ENCODE measurements around the gene TNIK.
"Not testable (repeated sequence)": the region's sequence is repeated elsewhere in the genome, so short reads cannot be mapped to it uniquely, and the experiment has no call there.

TNIK gene

DNA sequence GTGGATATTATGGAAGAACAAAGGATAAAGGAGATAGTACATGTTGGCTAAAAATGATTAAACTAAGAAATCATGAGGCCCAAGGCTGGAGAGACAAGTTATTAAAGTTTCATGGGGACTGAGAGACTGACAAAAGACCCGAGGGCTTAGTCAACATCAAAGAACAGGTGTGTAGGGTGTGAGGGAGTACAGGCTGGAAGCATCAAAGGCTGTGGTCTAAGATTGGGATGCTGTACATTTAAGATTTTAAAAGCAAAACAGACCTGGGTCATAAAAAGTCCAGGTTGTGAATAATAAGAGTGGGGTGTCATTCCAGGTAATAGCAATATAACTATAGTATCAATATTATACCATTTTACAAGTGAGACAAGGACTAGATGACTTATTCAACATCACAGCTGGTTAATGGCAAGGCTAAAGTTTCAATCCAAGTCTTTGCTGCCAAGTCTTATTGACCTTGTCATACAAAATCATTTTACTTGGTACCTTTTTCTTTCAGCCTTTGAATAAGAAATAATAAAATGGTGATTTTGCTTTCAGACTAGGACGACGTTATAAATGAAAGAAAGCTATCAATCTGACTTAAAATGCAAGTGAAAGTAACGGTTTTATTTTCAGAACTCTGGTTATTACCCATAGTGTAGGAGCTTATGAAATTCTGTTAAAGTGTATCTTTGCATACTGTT is 211.6 kb downstream of the TNIK start:
- no peak for DNase-seq

DNA sequence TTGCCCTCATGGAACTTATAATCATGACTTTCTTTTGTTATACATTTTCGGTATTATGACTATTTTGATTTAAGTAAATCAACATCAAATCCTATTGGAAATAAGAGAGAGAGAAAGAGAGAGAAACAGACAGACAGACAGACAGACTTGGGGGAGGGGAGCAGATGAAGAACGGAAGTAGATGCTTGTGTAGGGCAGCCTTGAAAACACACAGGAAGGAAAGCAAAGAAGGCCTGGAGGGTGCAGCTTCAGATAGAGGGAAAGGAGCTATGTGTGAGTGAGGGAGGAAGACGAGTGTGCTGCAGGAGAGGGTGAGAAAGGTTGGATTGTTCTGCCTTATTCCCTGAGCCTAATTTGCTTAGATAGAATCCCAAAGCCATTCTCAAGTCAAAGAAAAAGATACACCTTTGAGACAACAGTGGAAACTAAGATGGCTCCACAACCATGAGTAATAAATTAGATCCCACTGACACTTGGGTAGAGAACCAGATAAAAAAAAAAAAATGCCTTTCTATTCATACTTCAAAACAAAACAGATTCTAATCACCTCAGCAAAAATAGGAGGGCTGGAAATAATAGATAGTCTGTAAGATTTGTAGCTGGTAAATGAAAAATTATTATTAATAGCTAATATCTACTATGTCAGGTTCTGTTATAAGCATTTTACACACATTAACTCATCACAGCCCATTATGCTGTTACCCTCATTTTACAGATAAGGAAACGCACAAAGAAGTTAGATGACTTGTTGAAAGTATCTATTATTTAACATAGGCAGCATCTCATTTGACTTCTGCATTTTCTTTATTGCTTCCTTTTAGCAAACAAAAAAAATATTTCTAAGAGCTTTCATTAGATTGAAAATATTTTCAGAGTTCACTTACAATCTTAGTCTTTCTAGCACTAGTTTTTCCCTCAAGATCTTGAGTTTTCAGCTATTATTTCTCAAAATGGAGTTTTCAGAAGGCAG is 214.1 kb downstream of the TNIK start:
- no peak for DNase-seq

DNA sequence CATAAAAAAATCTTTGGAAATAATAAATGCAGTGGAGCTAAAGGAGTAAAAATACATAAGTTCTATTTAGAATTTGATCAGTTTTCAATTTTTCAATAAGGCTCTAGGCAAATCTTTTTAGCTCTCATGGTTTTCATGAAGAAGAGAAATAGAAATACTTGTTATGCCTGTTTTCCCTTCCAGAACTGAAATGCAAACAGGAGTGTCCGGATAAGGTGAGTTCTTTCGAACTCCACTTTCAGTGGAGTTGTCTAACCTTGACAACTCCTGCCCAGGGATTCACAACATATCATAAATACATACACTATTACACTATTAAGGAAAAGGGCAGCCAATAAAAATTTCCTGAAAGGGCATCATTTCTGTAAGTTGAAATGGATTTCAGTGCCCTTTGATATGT is 217.3 kb downstream of the TNIK start:
- no peak for DNase-seq

DNA sequence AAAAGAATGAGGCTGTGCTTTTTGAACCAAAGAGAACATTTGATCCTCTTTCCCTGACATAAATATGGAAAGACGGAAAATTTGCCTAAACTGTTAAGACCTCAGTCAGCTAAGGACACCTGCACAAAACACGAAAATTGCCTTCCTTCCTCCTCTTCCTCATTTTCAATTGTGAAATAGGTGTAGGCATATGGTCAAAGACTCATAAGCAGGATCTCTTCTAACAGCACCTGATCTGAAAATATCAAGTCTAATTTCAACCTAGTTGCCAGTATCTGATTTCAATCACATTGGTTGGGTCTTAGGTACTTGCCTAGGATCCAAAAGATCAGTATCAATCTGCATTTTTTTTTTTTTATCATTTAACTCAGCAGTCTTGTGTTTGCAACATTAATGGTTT is 218.0 kb downstream of the TNIK start:
- DNase-seq = no peak

DNA sequence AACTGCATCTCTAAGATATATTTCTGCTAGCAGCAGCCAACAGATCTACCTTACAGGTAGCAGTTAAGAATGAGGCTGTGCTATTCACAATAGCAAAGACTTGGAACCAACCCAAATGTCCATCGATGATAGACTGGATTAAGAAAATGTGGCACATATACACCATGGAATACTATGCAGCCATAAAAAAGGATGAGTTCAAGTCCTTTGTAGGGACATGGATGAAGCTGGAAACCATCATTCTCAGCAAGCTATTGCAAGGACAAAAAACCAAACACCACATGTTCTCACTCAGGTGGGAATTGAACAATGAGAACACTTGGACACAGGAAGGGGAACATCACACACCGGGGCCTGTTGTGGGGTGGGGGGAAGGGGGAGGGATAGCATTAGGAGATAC is 218.6 kb downstream of the TNIK start:
- DNase-seq = not testable (repeated sequence)

DNA sequence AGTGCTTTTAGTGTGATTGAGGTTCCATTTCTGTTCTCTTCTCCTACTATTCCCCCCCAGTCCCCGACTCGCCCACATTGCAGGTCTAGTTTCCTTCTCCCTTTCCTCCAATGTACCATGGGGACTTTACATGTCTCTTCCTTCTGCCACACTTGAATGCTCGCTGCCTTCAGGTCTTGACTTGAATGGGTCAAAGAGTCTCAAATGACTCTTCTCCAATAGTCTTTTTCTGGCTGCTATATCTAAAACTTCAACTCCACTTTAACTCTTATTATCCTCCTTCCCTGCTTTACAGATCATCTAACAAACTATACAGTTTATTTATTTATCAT is 219.7 kb downstream of the TNIK start:
- no peak for DNase-seq

DNA sequence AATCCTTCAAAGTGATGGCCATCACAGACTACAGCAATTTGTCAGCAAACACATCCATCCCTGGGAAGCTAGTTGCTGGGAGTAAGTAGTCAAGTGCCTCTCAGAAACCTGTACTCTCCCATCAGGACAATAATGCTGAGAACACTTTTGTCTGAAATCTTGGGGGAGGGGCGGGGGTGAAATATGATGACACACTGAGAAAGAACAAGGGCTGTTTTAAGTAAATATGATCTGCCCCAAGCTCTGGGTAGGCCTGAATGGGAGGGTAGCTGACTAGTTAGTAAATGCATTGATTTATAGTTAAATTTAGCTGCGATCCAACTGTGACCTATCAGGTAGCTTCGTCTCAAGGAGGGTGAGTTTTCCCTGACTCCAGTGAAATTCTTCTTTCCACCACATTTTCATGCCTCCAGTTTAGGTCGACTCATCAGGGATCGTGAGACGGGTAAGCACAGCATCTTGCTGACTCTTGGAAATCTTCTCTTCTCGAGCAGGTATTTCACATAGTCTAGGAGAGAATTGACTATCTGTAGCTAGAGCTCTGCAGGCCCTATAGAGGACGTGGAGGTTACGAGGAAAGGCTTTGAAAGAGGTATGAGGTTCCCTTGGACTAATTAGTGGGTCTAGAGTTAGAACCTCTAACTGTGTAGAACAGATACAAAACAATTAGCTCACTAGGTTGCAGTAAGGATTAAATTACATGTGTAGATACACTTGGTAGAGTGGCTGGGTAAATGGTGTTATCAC is 220.3 kb downstream of the TNIK start:
- no peak for DNase-seq

DNA sequence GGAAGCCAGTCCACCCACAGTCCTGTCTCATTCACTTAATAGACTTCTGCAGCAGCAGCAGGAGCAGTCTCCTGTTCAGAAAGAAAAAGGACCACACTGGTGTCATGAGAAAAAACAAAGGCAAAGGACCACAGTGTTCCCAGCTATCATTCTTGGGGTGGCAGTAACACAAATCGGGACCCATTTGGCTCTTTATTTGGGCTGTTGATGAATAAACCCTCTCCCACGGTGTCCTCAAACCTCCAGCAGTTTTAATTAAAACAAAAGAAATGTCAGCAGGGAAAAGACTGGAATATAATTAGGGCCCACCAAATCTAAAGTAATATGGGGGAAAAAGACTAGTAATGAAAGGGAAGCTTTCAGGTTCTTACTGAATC is 223.2 kb downstream of the TNIK start:
- no peak for DNase-seq

DNA sequence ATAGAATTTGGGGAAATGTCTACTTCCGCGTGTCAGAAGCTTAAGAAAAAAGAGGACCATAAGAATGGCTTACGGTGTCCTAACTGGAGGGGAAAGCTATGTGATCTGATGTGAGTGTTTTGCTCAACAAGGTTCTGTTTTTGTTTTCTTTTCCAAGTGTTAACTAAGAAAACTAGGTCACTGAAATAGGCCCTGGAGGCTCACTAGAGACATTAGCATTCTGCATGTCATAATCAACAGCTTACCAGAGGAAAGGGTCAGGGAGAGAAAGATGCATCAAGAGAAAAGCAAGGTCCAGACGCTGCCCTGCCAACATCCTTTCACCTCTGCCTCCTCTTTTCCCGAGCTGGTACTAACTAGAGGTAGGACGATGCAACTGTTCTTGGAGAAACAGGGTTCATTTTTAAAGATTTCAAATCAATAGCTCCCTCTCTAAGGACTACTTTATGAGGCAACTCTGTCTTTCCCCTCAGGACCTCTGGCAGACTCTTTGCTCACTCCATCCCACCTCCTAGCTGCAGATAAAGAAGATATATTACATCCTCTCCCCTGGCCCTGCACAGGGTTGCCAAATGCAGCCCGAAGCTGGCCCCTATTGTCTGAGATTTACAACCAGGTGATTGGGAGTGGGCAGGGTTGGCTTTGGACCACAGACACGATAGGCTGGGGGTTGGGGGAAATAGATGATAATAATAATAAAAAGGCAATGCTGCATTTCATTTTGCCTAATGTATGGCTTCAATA is 223.8 kb downstream of the TNIK start:
- peak; percentile 41 for DNase-seq

DNA sequence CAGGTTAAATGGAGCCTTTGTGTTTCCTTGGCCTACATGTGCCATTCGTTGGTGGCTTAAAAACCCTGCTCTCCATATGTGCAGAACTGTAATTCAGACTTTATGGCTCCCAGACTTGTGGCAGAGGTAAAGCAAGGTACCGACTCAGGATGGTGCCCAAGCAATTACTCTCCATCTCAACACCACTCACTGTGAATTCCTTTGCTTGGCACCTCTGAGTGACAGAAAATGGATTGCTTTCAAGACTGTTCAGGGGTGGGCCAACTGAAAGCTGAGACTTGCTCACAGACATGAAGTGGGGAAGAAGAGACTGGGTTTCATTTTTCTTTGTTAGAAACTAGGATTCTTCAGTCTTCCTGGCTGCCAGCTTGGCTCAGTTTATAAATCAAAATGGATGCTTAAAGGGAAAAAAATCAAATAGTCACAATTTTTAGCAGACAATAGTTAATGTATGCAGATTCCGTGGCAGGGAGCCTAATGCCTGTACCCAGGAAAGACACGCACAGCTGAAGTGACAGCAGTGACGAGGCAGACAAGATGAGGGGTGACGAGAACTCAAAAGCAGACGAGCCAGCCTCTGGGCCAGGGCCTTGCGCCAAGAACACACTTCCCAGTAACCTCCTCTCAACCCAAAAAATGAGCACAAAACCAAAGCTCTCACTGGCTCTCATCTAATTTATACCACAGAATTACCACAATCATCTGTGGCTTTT is 225.8 kb downstream of the TNIK start:
- no peak for DNase-seq

DNA sequence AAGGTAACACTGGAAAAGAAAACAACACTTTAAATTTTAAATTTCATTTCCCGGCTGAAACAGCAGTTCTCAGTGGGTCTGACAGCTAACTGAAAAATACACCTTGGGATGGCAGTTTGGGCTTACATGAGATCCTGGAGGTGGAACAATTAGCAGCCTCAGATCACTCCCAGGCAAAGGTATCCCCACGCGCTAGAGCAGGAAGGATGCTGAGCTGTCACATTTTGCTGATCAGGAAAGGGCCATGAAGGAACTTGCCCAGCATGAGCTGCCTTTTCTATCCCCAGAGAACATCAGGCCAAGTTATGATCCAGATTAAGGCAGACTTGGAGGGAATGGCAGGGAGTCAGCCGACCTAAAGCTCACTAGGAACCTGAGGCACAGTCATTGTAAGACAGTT is 228.8 kb downstream of the TNIK start:
- DNase-seq = no peak

DNA sequence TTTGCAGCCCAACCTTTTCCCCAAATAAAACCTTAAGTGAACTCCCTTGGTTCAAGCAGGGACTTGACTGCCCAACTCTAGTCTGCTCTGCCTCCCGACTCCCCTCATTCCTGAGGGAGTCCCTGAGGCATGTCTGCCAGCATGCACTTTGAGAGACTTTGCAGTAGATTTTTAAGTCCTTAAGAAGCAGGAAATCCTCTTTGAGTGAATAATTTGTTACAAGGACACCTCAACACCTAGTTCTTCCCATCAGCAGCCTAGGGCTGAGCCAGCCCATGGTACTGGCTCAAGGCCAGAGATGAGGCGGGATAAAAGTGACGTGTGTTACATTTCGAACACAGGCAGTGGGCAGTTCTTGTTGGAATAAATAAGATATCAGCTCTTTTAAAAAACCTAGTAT is 229.3 kb downstream of the TNIK start:
- DNase-seq = peak; percentile 4

DNA sequence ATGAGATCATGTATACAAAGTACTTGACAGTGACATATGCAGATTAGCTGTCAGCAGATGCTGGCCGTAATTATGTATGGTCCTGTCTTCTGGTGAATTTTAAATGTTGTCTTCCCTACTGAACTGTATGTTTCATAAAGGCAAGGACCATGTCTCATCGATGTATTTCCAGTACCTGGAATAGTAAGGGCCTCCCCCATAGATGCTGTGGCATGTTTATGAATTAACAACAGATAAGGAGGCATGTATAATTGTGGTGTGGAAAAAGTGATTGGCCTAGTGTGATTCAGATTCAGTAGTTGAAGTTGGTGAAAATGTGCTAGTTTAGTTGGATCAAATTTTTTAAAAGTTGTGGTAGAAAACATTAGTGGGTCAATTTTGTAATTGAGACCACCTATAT is 231.0 kb downstream of the TNIK start:
- DNase-seq = no peak

DNA sequence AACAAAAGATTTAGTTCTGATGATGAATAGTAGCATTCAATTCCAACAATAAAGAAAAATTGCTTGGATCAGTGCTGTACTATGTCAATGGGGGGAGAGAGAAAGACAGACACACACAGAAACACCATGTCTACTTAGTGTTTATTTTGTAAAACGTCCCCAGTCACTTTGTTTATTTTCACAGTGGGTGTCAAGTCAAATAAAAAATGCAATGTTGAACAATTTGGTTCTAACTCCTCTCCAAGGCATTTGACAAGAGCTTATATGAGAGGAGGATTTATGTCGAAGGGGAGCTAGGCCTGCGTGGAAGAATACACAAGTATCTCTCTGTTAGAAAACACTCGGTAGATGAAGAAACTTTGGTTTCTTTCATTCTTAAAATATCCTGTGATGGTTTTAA is 232.0 kb downstream of the TNIK start:
- DNase-seq = no peak

DNA sequence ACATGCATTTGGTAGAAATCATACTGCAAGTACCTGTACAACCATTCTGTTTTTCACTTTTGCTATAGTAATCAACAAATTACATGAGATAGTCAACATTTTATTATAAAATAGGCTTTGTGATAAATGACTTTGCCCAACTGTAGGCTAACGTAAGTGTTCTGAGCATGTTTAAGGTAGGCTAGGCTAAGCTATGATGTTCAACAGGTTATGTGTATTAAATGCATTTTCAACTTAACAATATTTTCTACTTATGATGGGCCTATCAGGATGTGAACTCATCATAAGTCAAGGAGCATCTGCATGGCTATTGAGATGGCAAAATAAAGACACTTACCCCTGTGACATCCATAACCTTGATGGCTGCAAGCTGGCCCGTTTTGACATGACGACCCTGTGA is 232.4 kb downstream of the TNIK start:
- no peak for DNase-seq

DNA sequence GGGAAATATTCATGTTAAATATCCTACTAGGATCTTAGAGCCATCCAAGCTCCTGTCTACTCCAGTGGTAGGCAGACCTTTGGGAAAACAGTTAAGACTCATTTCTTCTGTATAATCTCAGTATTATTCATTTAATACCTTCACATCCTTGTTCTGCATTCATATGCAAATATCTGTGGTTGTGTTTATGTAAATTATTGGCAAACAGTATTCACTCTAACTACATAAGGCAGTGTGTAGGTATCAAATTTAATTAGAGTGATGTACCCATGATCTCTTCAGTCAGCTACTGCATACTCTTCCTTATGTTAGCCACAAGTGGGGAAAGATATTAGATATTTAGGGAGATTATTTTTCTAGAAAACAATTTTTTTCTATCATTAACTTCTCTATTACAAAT is 232.8 kb downstream of the TNIK start:
- no peak for DNase-seq

DNA sequence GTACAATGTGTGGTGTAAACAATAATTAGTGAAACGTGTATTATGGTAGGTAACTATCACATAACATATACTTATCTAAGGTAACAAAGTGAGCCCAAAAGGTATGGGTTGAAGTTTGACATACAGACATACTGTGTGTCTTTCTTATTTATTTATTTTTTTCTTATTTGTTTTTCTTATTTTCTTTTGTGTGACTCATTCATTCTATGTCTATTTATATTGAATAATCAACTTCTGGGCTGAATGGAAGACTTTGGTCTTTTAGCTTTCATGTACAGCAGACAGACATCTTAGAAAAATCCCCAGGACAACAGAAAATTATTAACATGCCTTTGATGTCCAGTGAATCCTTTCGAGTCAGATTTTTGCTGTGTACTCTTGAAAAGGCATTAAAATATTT is 233.4 kb downstream of the TNIK start:
- no peak for DNase-seq

DNA sequence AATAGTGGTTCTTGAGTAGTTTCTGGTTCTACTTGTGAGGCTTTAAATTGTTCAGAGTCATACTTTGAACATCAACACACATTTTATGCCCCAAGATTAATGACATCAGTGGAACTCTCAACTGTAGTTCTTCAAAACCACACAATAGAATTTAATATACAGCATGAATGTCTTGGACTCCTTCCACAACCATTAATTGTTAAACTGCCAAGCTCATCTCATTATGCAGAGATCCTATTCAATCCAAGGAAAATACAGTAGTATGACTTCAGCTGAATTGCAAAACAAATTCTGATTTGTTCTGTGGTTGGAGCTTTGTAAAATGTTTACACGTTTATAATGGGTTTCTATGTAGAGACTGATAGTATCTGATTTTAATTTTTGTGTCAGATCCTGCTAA is 234.5 kb downstream of the TNIK start:
- peak; percentile 96 for DNase-seq

DNA sequence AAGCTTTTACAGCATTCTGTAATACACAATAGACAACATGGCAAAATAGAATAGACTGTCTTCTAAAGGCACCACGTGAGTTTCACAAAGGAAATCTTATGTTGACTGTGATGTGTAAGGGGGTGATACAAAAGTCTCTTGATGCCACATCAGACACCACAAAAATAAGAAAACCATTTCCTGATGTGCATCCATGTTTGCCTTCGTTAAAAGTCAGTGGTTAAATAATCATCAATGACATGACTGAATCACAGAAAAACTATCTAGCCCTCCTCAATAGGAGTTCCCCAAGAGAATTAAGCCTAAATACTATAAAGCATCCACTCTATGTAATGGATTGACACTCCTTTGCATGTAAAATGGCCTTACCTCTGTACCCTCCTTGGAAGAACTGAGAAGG is 235.0 kb downstream of the TNIK start:
- DNase-seq = no peak

DNA sequence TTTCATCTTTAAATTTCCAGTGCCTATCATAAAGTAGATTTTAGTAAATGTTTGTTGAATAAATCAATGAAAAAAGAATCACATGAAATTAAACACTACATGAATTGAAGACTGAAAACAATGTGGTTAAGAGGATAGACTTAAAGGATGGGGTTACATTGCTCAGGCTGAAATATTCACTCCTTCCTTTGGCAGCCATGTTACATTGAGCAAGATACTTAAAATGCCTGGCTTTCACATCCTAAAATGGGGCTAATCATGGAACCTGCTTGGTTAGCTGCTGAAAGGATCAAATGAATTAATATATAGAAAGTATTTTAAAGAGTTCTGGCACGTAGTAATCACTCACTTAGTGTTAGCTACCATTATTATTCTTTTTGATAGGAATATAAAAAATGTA is 236.8 kb downstream of the TNIK start:
- no peak for DNase-seq

DNA sequence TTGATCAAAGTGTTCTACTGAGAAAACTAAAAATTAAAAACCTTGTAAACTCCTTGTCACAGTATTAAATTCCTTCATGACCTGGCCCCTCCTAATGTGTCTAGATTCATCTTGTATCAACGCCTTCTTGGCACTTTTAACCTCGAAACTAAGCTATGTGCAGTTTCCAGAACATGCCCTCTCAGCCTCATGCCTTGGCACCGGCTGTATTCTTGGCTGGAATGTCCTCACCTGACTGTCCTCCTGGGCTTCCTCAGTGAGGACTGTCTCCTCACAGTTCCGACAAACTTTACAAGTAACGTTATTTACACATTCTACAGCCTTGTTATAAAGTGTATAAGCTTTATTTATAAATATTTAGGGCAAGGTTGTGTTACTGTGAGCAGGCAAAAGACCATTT is 237.2 kb downstream of the TNIK start:
- no peak for DNase-seq

DNA sequence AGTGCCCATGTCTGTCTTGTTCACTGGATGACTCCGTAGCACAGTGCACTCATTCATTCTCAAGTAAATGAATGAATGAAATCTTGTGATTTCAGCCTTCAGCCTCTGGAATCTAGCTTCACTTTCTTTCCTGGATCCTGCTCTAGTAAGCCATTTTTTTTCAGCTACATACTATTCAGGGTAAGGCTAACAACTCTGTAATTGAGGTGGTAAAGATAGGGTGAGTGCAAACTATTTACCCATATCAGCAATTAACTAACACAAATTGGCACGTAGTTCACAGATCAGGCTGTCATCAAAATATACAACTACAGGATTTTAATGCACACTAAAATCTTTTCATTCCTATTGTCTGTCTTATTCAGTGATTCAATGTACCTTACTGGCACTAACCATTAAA is 238.6 kb downstream of the TNIK start:
- DNase-seq = no peak
